GM12875 (cell line): ENCODE results near the gene PLEKHA4.
"Not testable (repeated sequence)": the region's sequence is repeated elsewhere in the genome, so short reads cannot be mapped to it uniquely, and the experiment has no call there.

Source experiments
- H3K4me3 ChIP-seq: one replicate; pipeline ENCODE4 v1.5.1; 2011; ENCODE audit warnings: low read depth, low read length, control low read depth
- TF ChIP-seq, protein P1 (sequence below): IDR thresholded peaks from 2 replicates; pipeline ENCODE4 v1.5.1; 2011; ENCODE audit warnings: low read depth, mild to moderate bottlenecking, control low read depth, inconsistent platforms, low read length, moderate library complexity, borderline replicate concordance; ENCODE audit not compliant: insufficient read depth

PLEKHA4 gene

DNA sequence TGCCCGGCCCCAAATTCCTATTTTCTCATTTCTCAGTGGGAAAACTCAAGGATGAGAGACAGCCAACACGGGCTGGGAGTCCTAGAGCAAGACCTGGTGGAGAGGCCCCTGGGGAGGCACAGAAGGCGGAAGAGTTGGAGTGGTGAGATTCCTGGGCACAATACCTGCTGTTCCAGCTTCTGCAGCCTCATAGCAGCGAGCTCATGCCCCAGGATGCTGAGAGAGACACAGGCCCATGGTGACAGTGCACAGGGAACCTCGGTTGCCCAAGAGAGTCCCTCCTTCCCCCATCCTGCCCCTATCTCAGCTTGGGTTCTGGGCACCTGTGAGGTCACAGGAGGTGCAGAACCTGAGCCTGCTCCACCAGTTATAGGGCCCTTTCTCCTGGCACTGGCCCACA, 28.8 kb upstream of the PLEKHA4 start:
- TF ChIP-seq, protein P1, sequence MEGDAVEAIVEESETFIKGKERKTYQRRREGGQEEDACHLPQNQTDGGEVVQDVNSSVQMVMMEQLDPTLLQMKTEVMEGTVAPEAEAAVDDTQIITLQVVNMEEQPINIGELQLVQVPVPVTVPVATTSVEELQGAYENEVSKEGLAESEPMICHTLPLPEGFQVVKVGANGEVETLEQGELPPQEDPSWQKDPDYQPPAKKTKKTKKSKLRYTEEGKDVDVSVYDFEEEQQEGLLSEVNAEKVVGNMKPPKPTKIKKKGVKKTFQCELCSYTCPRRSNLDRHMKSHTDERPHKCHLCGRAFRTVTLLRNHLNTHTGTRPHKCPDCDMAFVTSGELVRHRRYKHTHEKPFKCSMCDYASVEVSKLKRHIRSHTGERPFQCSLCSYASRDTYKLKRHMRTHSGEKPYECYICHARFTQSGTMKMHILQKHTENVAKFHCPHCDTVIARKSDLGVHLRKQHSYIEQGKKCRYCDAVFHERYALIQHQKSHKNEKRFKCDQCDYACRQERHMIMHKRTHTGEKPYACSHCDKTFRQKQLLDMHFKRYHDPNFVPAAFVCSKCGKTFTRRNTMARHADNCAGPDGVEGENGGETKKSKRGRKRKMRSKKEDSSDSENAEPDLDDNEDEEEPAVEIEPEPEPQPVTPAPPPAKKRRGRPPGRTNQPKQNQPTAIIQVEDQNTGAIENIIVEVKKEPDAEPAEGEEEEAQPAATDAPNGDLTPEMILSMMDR: no peak
- no peak overlapping the region for H3K4me3 ChIP-seq

DNA sequence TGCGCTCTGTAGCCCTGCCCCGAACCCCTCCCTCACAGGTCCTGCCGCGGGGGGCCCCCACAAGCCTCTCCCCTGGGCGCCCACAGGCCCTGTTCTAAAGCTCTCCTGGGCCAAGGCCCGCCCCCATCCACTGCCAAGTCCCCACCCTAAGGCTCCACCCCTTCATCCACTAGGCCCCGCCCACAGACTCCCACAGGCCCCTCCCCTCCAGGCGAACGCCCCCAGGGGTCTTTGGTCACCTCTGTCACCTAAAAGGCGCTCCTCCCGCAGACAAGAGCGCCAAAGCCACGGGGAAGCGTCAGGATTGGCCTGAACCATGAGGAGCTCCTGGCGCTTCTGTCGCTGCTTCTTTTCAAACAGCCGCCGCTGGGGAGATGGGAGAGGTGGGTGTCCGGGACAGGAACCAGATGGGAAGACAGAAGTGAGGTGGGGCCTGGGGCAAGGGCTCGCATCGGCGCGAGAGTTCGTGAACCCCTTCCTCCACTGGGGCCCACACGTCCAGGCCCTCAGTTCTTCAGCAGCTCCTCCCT, 27.8 kb upstream of the PLEKHA4 start:
- TF ChIP-seq, protein P1: no peak
- no peak overlapping the region for H3K4me3 ChIP-seq

DNA sequence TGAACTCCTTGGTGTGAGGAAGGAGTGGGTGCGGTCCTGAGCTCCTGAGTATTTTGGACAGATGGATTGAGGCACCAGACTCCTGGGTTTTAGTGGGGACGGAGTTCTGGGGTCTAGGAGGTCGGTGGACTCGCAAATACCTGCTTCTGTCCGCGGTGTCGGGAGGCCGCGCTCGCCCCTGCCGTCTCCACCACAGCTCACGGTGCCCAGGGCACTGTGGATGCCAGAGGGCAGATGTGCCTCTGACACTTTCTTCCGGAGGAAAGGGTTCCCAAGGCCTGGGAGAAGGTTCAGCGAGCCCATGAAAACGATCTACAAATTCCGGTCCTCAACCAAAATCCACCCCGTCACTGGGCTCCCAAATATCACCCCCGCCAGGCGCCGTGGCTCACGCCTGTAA, 26.8 kb upstream of the PLEKHA4 start:
- TF ChIP-seq, protein P1: no peak
- H3K4me3 ChIP-seq: no peak overlapping the region

DNA sequence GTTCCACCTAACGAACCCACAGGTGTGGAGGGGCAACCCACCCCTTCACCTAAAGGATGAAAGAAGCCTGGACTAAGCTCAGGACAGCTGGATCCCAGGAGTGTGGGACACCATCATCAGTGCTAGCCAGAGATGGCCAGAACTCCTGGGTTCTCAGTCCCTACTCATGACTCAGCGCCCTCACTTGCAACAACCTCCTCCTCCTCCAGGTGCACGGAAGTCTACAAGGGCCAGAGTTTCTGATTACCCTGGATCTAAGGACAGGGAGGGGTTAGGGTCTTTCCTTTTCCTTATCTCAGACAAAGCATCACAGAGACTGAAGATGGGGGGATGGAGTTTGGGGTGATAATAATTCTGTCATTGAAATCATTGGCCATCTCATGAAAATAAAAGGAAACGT, 22.1 kb upstream of the PLEKHA4 start:
- H3K4me3 ChIP-seq: no peak overlapping the region

DNA sequence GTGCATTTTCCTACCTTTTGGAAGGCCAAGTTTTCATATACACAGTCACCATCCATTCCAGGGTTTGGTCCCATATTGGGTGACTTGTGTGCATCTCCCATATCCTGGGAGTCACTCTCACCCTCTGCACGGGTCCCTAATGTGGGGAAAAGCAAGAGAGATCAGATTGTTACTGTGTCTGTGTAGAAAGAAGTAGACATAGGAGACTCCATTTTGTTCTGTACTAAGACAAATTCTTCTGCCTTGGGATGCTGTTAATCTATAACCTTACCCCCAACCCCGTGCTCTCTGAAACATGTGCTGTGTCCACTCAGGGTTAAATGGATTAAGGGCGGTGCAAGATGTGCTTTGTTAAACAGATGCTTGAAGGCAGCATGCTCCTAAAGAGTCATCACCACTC, 21.1 kb upstream of the PLEKHA4 start:
- H3K4me3 ChIP-seq: not testable (repeated sequence)

More for the DNA sequence above, 22.1 kb upstream of the PLEKHA4 start:
- TF ChIP-seq, protein P1: no peak

DNA sequence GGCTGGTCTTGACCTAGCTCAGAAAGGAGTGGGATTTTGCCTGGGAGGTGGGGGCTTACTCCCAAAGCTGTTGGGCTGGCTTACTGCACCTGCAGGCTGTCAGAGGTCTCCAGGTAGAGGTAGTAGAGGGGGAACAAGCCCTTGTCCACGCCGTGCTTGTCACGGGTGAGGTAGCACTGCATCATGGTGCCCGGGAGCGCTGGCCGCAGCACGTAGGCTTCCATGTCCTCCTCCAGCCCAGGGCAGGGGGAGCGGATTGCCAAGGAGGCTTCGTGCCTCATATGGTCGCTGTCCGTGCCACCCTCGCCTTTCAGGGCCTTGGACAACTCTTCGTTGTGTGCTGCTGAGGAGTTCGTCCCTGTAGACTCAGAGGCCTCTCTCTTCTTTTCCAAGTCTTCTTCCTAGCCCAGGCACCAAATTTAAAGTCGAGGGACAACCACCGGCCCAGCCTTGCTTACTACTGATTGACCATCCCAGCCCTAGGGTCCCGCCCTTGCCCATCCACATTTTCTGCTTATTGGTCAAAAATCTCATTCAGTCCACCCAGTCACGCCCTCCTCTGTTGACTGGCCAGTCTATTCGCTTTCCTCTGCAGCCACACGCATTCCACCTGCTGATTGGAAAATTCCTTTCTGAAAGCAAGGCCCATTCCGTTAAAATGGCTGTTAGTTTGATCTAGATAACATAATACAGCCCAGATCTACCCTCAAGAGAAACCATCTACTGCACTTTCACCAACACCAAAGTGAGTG, 19.6 kb upstream of the PLEKHA4 start:
- H3K4me3 ChIP-seq: no peak overlapping the region
- TF ChIP-seq, protein P1: no peak

DNA sequence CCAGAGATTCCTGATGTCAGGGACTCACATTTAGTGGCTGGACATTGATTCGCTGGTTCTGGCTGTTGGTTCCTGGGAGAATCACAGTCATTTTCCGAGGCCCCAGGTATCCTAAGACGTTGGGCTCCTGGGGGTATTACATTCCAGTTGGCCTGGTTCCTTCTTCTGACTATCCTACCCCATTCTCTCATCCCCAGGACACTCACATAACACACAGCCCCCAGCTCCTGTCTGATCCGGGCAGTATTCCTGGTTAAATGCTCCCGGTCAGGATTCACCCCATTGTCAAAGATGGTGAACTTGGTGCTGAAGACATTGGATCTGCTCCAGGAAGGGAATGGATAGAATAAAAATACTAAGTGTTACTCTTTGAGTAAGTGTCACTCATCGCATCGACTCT, 15.3 kb upstream of the PLEKHA4 start:
- no peak overlapping the region for H3K4me3 ChIP-seq
- TF ChIP-seq, protein P1: no peak
